GM21717 (cell line): ENCODE data around the gene MAP6D1.
"Not testable (repeated sequence)": the region's sequence is repeated elsewhere in the genome, so short reads cannot be mapped to it uniquely, and the experiment has no call there.

Experiments
- ATAC-seq: cut with Tn5 transposase; IDR thresholded peaks from one replicate; pipeline ENCODE4 v1.9.1; 2021; ENCODE audit warnings: mild to moderate bottlenecking, moderate library complexity; ENCODE audit not compliant: unreplicated experiment

The MAP6D1 gene

DNA sequence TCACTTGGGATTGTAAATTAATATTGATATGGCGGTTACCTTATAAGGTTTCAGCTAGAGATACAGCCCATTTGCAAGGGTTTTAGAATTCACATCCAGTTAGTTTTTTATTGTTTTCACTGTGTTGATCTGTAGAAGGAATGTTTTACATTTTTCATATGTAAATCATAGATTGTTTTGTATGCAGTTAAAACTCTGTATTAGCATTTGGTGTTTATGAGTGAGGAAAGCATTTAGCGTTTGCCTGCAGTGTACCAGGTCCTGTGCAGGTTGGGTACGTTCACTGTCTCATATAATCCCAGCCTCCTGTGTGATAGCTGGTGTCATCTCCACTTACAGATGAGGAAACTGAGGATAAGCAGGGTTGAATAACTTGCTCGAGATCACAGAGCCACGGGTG is 23.8 kb downstream of the MAP6D1 start:
- no peak for ATAC-seq

DNA sequence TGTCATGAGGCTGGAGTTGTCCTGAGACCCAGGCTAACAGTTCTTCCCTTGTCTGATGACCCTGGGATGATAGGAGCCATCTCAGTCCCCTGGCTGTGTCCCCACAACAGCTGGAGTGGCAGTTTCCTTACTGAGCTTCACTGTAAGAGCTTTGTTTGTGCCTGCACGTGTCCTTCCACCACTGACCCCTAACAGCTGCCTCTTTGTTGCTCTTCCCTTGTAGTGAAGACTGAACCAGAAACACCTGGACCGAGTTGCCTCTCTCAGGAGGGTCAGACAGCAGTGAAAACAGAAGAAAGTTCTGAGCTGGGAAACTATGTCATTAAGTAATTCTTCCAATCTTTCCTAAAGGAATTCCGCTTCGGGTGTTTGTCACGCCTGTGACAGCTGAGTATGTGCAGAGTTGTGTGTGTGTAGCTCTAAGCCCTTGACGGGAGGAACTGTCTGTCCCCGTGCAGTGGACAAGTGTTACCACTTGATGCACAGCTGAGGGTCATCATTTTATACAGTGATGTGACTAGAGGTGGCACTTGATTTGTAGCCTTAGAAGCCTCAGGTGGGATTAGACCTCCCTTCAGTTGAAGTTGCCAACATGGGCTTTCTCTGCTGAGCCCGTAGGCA is 25.0 kb downstream of the MAP6D1 start:
- no peak for ATAC-seq

DNA sequence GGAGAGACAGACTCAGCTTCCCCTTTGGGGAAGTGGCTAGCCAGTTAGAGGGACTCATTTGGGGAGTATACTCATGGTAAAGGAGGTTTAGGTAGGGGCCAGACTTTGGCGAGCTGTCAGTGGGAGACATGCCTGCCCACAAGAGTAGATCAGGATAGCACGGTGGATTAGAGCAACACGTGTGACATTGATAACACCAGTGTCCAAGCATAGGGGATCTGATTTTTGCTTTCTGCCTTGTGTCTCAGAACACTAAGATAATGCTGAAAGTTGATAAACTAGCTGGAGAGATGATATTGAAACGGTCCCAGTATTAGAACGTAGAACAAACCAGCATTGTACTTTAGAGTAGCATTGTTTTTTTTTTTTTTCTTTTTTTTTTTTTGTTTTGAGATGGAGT is 25.9 kb downstream of the MAP6D1 start:
- no peak for ATAC-seq

DNA sequence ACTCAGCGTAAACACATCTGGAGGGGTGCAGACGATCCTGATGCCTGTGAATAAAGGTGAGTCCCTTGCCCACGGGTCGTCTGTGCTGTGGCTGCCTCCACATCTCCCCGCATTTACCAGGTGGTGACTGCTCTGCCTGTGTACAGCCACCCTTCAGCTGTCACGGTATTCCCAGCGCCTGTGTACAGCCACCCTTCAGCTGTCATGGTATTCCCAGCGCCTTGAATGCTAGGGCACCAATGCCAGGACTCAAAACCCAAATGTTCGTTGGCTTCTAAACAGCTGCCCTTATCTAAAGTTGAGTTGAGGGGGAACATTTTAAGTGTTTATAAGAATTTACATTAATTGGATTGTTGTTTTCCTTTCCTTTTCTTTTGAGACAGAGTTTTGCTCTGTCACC is 27.4 kb downstream of the MAP6D1 start:
- ATAC-seq, result no peak

DNA sequence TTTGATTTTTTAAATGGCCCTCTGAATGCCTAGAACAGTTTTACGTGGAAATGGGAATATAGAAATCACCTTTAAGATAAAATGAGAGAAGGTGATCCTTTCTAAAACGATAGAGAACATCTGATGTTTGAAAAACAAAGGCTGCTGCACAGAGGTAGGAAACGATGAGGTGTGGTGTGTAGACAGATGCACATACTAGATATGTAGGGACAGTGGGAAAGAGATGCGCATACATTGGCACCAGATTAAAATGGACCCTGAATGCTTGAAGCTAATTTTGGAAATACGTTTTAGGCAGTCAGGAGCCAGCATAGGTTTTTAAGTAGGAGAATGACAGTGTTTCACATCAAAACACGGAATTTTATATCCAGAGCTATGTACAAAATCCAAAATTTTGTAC is 29.0 kb downstream of the MAP6D1 start:
- no peak for ATAC-seq

DNA sequence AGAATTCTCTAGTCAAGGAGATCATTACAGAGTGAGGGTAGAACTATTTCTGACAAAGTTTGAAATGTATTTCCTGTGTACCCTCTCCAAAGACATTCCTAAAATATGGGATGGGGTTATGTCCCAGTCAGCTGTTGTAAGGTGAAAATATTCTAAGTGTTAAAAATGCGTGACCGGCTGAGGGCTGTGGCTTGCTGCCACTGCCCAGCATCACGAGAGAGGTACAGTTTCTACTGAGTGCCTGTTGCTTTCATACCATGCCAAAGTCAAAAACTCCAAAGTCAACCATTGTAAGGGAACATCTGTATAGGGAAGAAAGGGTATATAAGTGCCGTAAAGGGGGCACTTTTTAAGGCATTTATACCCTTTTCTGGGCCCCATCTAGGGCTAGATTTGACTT is 30.9 kb downstream of the MAP6D1 start:
- ATAC-seq, result no peak

DNA sequence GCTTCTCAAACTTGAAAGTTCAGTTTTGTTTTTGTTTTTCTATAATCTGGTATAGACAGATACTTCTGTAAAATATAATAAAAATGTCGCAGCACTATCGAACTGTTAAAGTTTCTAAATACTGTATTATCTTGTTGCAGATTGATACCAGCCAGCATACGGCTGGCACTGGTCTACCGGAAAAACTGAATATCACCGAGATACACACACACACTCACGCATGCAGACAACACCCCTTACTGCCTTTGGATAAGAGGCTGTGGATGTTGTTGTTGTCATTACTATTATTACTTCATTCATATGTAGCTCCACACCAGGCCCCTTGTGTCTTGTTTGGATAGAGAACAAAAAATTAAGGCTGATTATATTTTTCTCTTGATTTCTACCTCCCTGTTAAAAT is 32.4 kb downstream of the MAP6D1 start:
- ATAC-seq, result no peak

DNA sequence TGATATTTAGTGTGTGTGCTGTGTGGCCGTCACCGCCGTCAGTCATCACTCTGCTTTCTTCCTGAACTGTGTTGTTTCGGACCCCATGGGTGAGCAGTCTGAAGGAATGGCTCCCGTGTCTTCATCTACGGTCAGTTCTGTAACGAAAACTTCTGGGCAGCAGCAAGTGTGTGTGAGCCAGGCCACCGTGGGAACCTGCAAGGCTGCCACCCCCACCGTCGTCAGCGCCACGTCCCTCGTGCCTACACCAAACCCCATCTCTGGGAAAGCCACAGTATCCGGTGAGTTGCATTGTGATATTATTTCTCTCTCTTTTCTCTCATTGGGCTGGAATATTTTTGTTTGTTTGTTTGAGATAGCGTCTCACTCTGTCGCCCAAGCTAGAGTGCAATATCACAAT is 34.7 kb downstream of the MAP6D1 start:
- no peak for ATAC-seq

DNA sequence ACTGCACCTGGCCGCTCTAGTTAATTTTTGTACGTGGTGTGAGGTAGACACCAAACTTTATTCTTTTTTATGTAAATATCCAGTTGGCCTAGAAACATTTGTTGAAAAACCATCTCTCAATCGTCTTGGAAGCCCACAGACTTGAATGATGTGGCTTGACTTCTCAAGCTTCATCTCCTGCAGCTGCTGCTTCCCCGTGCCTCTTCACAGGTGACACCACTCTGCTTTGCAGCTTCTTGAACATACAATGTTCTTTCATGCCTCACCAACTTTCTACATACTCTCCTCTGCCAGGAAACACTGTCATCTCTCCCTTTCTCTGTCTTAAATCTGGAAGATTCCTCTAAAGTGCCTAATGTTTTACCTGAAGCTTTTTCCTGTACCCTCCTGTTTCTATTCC is 35.6 kb downstream of the MAP6D1 start:
- ATAC-seq, result no peak

DNA sequence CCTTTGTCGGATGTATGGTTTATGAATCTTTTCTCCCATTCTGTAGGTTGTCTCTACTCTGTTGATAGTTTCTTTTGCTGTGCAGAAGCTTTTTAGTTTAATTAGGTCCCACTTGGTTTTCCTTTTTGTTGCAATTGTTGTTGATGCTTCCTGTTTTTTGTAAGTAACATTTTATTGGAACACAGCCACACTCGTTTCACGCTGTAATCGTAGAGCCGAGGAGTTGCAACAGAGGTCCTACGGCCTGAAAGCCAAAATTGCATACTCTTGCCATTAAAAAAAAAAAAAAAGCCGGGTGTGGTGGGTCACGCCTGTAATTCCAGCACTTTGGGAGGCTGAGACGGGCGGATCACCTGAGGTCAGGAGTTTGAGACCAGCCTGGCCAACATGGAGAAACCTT is 40.9 kb downstream of the MAP6D1 start:
- not testable (repeated sequence) for ATAC-seq

DNA sequence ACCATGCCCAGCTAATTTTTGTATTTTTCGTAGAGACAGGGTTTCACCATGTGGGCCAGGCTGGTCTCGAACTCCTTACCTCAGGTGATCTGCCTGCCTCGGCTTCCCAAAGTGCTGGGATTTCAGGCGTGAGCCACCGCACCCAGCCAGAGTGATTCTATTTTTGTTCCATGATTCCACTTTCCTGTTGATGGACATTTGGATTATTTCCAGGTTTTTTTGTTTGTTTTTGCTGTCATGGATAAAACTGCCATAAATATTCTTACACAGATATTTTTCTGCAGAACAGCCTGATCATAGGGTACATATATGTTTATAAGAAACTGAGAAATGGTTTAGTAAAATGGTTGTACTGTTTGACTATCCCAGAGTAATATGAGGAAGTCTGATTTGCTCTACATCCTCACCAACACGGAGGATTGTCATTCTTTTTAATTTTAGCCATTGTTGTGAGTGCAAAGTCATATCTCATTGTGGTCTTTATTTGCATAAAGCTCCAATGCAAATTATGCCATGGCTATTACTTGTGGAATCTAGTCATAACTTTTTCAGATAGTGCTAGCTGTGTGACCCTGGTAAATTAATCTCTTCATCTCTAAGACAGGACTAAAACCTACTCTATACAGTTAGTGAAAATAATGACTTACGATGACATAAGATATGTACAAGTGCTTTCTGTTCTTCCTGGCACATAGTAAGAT is 42.7 kb downstream of the MAP6D1 start:
- ATAC-seq, result no peak

DNA sequence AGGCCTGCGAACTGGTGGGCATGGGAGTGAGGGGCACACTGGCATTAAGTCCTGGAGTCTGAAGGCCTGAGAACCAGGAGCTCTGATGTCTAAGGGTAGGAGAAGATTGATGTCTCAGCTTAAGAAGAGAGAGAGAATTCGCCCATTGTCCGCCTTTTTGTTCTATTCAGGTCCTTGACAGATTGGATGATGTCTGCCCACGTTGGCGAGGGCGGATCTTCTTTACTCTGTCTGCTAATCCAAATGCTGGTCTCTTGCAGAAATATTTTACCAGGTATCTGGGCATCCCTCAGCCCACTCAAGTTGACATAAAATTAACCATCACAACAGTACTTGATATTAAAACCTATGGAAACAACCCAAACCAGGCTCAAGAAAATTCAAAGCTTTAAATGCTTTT is 44.1 kb downstream of the MAP6D1 start:
- ATAC-seq, result no peak

DNA sequence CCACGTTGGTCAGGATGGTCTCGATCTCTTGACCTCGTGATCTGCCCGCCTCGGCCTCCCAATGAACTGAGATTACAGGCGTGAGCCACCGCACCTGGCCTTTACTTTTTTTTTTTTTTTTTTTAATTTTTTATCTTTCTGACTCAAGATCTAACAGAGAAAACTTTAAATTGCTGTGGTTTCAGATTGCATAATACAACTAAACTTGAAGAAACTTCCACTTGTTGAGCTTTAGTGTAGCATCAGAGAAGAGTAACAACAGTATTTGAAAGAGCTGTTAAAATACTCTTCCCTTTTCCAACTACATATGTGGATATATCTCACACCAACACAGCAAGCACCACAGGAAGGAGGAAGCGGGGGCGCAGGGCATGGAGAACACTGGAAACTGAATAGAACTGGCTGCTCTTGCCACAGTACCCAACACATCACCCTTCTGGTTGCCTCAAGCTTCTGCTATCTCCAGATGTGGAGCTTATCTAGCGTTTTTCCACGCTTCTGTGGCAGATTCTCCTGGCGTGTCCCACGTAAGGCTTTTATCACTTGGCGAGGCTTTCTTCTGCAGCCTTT is 45.4 kb downstream of the MAP6D1 start:
- ATAC-seq, result no peak

DNA sequence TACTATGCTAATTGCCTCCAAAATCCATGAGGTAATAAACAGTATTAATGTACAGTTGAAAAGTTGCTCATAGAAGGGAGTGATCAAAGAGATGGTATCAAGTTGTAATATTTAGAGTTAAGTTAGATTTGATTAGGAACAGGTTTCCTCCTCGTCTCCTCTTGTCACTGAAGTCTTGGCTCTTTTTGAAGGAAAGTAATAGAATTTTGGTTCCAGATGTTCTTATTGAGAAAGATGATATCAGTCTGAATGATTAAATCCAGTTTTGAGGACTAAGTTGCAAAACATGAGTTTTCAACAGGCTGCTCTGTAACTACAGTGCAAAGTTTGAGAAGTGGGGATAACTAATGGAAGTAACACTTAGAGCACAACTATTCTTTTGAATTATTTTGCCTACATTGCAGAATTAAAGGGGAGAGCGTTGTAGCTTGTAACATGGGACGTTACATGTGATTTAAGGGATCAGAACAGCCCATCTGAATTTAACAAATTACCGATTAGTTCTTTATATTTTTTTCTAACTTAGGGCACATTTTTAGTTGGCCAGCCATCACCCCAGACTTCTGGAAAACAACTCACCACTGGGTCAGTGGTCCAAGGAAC is 48.3 kb downstream of the MAP6D1 start:
- no peak for ATAC-seq

DNA sequence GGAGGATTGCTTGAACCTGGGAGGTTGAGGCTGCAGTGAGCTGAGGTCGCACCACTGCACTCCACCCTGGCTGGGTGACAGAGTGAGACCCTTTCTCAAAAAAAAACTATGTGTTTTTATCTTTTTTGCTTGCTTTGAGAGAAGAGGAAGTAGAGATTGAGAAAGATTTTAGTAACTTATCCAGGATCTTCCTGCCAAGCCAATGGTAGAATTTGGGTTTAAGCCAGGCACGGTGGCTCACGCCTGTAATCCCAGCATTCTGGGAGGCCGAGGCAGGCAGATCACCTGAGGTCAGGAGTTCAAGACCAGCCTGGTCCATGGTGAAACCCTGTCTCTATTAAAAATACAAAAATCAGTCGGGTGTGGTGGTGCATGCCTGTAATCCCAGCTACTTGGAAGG is 48.9 kb downstream of the MAP6D1 start:
- ATAC-seq, result not testable (repeated sequence)

DNA sequence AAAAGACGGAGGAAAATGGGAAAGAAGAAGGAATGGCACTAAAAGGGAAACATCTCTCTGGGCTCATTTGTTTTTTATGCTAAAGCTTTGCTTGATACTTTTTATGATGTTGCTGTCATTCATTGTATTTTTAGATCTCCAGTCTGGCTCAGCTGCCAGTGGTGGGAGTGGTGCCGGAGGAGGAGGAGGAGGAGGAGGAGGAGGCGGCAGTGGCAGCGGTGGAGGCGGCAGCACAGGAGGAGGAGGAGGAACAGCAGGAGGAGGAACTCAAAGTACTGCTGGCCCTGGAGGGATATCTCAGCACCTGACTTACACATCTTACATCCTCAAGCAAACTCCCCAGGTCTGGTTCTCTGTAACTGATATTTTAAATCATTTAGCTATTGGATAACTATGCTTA is 49.6 kb downstream of the MAP6D1 start:
- no peak for ATAC-seq

DNA sequence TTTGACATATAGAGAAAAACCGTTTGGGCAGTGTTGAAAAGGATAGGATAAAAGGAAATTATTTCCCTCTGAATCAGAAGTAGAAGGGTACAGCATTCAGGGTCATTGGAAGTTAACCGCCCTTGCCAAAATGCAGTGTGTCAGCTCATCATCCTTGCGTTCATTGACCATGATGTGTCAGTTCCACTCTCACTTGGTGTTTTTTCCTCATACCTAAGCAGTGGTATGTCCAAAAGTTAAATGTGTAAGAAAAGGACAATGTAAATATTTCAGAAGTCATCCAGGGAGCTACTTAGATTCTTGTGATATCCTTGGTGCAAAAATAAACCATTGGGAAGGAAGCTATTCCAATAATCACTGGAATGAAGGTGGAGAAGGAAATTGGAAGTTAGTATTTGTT is 50.7 kb downstream of the MAP6D1 start:
- ATAC-seq, result no peak

DNA sequence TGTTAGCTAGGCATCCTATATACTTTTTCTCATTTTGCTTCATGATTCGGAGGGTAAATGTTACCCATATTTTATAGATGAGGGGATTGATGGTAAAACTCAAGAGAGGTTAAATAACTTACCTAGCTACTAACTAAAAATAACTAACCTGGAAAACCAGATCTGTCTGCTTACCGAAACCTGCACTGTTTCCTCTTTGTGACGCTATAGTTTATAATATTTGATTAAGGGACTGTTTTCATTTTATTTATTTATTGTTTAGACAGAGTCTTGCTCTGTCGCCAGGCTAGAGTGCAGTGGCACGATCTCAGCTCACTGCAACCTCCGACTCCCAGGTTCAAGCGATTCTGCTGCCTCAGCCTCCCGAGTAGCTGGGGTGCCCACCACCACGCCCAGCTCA is 55.9 kb downstream of the MAP6D1 start:
- no peak for ATAC-seq

DNA sequence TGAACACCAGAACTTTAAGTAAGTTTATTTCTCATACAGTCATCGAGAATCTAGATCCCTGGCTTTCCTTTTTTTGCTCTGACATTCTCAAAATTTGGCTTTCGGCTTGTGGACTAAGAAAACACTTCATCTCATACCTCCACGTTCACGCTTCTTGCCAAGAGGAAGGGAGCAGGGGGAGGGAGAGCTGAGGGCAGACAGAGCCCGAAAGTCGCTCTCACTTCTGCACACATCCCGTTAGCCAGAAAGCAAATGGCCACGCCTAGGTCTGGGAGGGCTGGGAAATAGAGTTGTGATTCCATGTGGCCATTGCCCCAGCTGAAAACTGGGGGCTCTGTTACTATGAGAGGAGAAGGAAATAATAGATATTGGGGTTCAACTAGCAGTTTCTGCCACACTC is 57.3 kb downstream of the MAP6D1 start:
- no peak for ATAC-seq

DNA sequence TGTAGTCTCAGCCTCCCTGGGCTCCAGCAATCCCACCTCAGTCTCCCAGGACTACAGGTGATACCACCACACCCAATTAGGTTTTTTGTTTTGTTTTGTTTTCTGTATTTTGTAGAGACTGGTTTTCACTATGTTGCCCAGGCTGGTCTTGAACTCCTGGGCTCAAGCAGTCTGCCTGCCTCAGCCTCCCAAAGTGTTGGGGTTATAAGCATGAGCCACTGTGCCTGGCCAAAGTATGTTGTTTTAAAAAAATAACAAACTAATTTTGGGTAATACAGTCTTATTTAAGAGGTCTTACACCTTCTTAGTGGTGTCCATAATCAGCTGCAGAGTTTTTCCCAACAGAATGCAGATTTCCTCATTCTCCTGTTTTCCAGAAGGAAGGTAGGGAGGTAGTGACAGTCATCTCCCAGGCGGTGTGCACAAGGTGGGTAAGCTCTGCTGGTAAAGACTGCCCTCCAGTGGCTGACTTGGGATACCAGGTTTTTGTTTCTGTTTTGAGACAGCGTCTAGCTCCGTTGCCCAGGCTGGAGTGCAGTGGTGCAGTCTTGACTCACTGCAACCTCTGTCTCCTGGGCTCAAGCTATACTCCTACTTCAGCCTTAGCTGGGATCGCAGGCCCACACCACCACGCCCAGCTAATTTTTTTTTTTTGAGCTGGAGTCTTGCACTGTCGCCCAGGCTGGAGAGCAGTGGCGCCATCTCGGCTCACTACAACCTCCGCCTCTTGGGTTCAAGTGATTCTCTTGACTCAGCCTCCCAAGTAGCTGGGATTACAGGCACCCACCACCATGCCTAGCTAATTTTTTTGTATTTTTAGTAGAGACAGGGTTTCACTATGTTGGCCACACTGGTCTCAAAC is 58.4 kb downstream of the MAP6D1 start:
- ATAC-seq, result no peak

DNA sequence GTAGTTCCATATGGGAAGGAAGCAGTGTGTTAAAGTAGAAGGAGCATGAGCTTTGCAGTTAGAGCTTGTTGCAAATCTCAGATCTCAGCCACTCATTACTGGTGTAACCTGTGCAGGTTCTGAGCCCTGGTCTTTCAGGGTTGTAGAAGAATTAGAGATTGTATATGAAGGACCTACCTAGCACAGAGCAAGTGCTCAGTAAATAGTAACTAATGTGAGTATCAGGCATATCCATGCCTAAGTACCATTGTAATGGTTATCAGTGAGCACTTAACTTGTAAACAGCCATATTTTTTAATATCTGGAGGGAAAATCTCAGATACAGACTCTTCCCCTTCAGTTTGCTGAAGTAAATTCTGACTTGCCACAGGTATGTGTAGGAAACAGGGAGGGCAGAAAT is 59.3 kb downstream of the MAP6D1 start:
- no peak for ATAC-seq
